Measurements from ENCODE around the gene LSM2.

DNA sequence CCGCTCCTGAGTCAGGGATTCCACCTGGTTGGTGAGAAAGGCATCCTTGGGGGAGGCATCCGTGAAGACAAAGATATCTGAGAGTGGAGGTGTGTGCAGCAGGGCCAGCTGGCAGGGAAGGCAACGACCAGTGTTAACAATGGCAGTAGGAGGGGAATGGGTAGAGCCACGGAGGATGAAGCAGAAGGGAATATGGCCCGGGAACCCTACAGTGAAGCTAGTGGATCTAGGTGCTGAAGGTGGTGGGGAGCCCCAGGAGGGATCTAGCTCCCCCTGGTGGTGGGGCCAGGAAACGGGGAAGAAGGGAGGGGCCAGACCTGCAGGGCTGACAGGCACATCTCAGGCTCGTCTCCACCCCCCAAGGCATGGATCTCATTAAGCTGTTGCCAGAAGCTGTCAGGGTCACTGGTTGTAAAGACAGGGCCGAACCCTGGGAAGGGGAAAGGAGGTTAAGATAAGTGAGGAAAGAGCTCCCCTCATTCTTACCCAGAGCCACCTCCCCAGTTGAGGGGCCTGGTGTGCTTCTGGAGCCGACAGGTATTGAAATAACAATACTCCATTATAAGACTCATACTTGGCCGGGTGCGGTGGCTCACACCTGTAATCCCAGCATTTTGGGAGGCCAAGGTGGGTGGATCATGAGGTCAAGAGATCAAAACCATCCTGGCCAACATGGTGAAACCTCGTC, 36.9 kb downstream of the LSM2 start:
- TF ChIP-seq, protein P1, sequence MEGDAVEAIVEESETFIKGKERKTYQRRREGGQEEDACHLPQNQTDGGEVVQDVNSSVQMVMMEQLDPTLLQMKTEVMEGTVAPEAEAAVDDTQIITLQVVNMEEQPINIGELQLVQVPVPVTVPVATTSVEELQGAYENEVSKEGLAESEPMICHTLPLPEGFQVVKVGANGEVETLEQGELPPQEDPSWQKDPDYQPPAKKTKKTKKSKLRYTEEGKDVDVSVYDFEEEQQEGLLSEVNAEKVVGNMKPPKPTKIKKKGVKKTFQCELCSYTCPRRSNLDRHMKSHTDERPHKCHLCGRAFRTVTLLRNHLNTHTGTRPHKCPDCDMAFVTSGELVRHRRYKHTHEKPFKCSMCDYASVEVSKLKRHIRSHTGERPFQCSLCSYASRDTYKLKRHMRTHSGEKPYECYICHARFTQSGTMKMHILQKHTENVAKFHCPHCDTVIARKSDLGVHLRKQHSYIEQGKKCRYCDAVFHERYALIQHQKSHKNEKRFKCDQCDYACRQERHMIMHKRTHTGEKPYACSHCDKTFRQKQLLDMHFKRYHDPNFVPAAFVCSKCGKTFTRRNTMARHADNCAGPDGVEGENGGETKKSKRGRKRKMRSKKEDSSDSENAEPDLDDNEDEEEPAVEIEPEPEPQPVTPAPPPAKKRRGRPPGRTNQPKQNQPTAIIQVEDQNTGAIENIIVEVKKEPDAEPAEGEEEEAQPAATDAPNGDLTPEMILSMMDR (IDR thresholded peaks at IDR 0.05), result peak; percentile 67 to 93 (median 84)
- TF ChIP-seq POLR2A (IDR thresholded peaks at IDR 0.05), result no peak
